Uterus (tissue), 4 donors: Measurements from ENCODE around the gene IKZF3. TPM values are rescaled to one million over a fixed set of nuclear protein-coding genes. Genes with fewer than 3 reads are reported as not detected.
"Not testable (repeated sequence)": the region's sequence is repeated elsewhere in the genome, so short reads cannot be mapped to it uniquely, and the experiment has no call there.

ENCODE experiments used
- DNase-seq, 2 donors: peaks; one replicate each; pipeline ENCODE4 v3.0.0-alpha.2; 2019 to 2020
- H3K27ac ChIP-seq, 2 donors: fragments of 200-600 bp; sonication (generic); 1 replicate in 1 of 2; 2 replicates in 1 of 2; pipeline ENCODE4 v1.5.1; 2016 to 2018
- H3K27me3 ChIP-seq, 2 donors: fragments of 200-600 bp; sonication (generic); one replicate each; pipeline ENCODE4 v1.5.1; 2018 to 2019; ENCODE audit warnings: control low read depth in 1 of 2
- H3K36me3 ChIP-seq, 2 donors: fragments of 200-600 bp; sonication (generic); one replicate each; pipeline ENCODE4 v1.5.1; 2019; ENCODE audit warnings: control low read depth in 1 of 2
- H3K4me1 ChIP-seq, 2 donors: fragments of 200-600 bp; sonication (generic); one replicate each; pipeline ENCODE4 v1.5.1; 2018 to 2019; ENCODE audit warnings: control low read depth in 1 of 2
- H3K4me3 ChIP-seq, 2 donors: fragments of 200-600 bp; sonication (generic); 1 replicate in 1 of 2; 2 replicates in 1 of 2; pipeline ENCODE4 v1.5.1; 2018 to 2019; ENCODE audit warnings: mild to moderate bottlenecking in 1 of 2
- H3K9me3 ChIP-seq, 2 donors: fragments of 200-600 bp; sonication (generic); one replicate each; pipeline ENCODE4 v1.5.1; 2019; ENCODE audit warnings: control low read depth in 1 of 2
- CTCF ChIP-seq, 4 experiments: fragments of 200-600 bp in 2 of 4; fragments of 450-650 bp in 2 of 4; sonication (generic) in 2 of 4; IDR thresholded peaks; one replicate each; pipeline ENCODE4 v1.5.1; 2016 to 2019; ENCODE audit warnings: antibody characterized with exemption in 4 of 4, mild to moderate bottlenecking in 2 of 4, moderate library complexity in 1 of 4
- POLR2A ChIP-seq, 2 donors: fragments of 450-650 bp; IDR thresholded peaks; one replicate each; pipeline ENCODE4 v1.6.1; 2016; ENCODE audit warnings: antibody characterized with exemption in 2 of 2, mild to moderate bottlenecking in 1 of 2, moderate library complexity in 1 of 2
- intact Hi-C: fragments of 100-400 bp; cut with DNase I; formaldehyde crosslinking; loops from one replicate; pipeline ENCODE4 v1.15.1; 2023; ENCODE audit warnings: low total_unique reads
- total RNA-seq, 4 donors: library from RNA; depleted of rRNA in 3 of 4; stranded (reverse); fragments of >200 nt in 3 of 4; gene quantifications; one replicate each; pipeline versions ENCODE4 v1.1.0 to v1.2.4, GENCODE V29; 2014 to 2023
- donor health status: DM: yes; HTN: yes; CAD: no.

Gene IKZF3
- total RNA-seq = 1 to 10 TPM in 3 of 4 donors, under 1 TPM in 1; 0.88 to 2.1 (median 1.6) TPM

GRCh38 chr17:39863918-39864746 lies at the start of gene IKZF3:
Gene IKZF3, minus strand, starts transcription at chr17:39864312. Its CDS starts 186 bp downstream, at chr17:39864126.
- H3K4me1 ChIP-seq = no peaks in the 10 kb centered on the region
- no peak within 1 kb of the TSS for H3K4me3 ChIP-seq
- no peaks in the 10 kb centered on the region for H3K9me3 ChIP-seq
- H3K27ac ChIP-seq = no peak within 1 kb of the TSS
- TF ChIP-seq CTCF (IDR thresholded peaks at IDR 0.05) (no peak), POLR2A (IDR thresholded peaks at IDR 0.05) (no peak)
- no peaks in the 10 kb centered on the region for H3K36me3 ChIP-seq
- peak in 1 of 2 donors; percentile 19 for DNase-seq
- H3K27me3 ChIP-seq = peaks cover 11 to 63% of the 10 kb centered on the region in 2 donors
- intact Hi-C loops = no loop called here

GRCh38 chr17:39908789-39909352 lies 44.8 kb upstream of the IKZF3 start:
- no peak for TF ChIP-seq POLR2A (IDR thresholded peaks at IDR 0.05)
- TF ChIP-seq CTCF (IDR thresholded peaks at IDR 0.05) = no peak
- no peak overlapping the region for H3K4me3 ChIP-seq
- H3K9me3 ChIP-seq = no peaks in the 10 kb centered on the region
- no peak overlapping the region for H3K27ac ChIP-seq
- no peaks in the 10 kb centered on the region for H3K4me1 ChIP-seq
- intact Hi-C loops = no loop called here
- no peaks in the 10 kb centered on the region for H3K27me3 ChIP-seq
- DNase-seq = no peak
- no peaks in the 10 kb centered on the region for H3K36me3 ChIP-seq

GRCh38 chr17:39904990-39905288 lies 40.8 kb upstream of the IKZF3 start:
- intact Hi-C loops = no loop called here

GRCh38 chr17:39903158-39903884 lies 39.2 kb upstream of the IKZF3 start:
- H3K27me3 ChIP-seq = no peaks in the 10 kb centered on the region

More at GRCh38 chr17:39904990-39905288, 40.8 kb upstream of the IKZF3 start:
- no peak overlapping the region for H3K4me3 ChIP-seq
- H3K9me3 ChIP-seq = no peaks in the 10 kb centered on the region
- TF ChIP-seq CTCF (IDR thresholded peaks at IDR 0.05) = no peak
- no peak for TF ChIP-seq POLR2A (IDR thresholded peaks at IDR 0.05)
- no peaks in the 10 kb centered on the region for H3K27me3 ChIP-seq
- no peak overlapping the region for H3K27ac ChIP-seq
- H3K36me3 ChIP-seq = no peaks in the 10 kb centered on the region
- no peaks in the 10 kb centered on the region for H3K4me1 ChIP-seq
- no peak for DNase-seq

GRCh38 chr17:39902027-39902426 lies 37.9 kb upstream of the IKZF3 start:
- H3K27ac ChIP-seq, DNase-seq, H3K4me1 ChIP-seq, H3K4me3 ChIP-seq, H3K9me3 ChIP-seq, H3K36me3 ChIP-seq, intact Hi-C loops, H3K27me3 ChIP-seq: not testable (repeated sequence)

More at GRCh38 chr17:39903158-39903884, 39.2 kb upstream of the IKZF3 start:
- H3K4me3 ChIP-seq = no peak overlapping the region
- no peak for TF ChIP-seq CTCF (IDR thresholded peaks at IDR 0.05)
- TF ChIP-seq POLR2A (IDR thresholded peaks at IDR 0.05) = no peak
- no peaks in the 10 kb centered on the region for H3K36me3 ChIP-seq
- no peak overlapping the region for H3K27ac ChIP-seq
- H3K9me3 ChIP-seq = no peaks in the 10 kb centered on the region
- DNase-seq = no peak
- no peaks in the 10 kb centered on the region for H3K4me1 ChIP-seq
- intact Hi-C loops = no loop called here
